Ovary (tissue), 9 donors: ENCODE results near the gene ZNF682. TPM values are rescaled to one million over a fixed set of nuclear protein-coding genes. Genes with fewer than 3 reads are reported as not detected.
"Not testable (repeated sequence)": the region's sequence is repeated elsewhere in the genome, so short reads cannot be mapped to it uniquely, and the experiment has no call there.

Experiments
- DNase-seq, 5 donors: peaks; one replicate each; pipeline ENCODE4 v3.0.0-alpha.2; 2019 to 2020
- H3K27ac ChIP-seq, 2 donors: fragments of 200-600 bp; one replicate each; pipeline versions ENCODE4 v1.5.1 to v1.8.0; 2019 to 2022
- H3K27me3 ChIP-seq: fragments of 200-600 bp; one replicate; pipeline ENCODE4 v1.8.0; 2022
- H3K36me3 ChIP-seq: fragments of 200-600 bp; sonication (generic); one replicate; pipeline ENCODE4 v1.5.1; 2019
- H3K4me1 ChIP-seq: one replicate; pipeline ENCODE4 v1.8.1; 2013; ENCODE audit warnings: mild to moderate bottlenecking, moderate library complexity; ENCODE audit not compliant: insufficient read depth
- H3K4me3 ChIP-seq: fragments of 200-600 bp; sonication (generic); one replicate; pipeline ENCODE4 v1.5.1; 2017
- H3K9me3 ChIP-seq, 2 donors: fragments of 200-600 bp in 1 of 2; sonication (generic) in 1 of 2; one replicate each; pipeline versions ENCODE4 v1.5.1 to v1.8.1; 2013 to 2019; ENCODE audit warnings: mild to moderate bottlenecking in 1 of 2, moderate library complexity in 1 of 2
- CTCF ChIP-seq, 3 donors: fragments of 450-650 bp in 2 of 3; fragments of 200-600 bp in 1 of 3; IDR thresholded peaks; one replicate each; pipeline versions ENCODE4 v1.5.1 to v1.8.0; 2016 to 2022; ENCODE audit warnings: antibody characterized with exemption in 3 of 3, mild to moderate bottlenecking in 1 of 3
- EP300 ChIP-seq: sonication (generic); formaldehyde crosslinking; IDR thresholded peaks from one replicate; pipeline ENCODE4 v1.6.1; 2017; ENCODE audit warnings: antibody characterized with exemption
- POLR2A ChIP-seq: fragments of 450-650 bp; IDR thresholded peaks from one replicate; pipeline ENCODE4 v1.6.1; 2017; ENCODE audit warnings: antibody characterized with exemption, mild to moderate bottlenecking, moderate library complexity
- WGBS, 3 donors: extraction: QIAGEN DNeasy Blood & Tissue Kit in 1 of 3; methylation state at CpG; one replicate each; pipeline versions ENCODE4 v1.1.5 to v1.1.7; 2013 to 2017; 5-methylcytosine and 5-hydroxymethylcytosine counted together
- intact Hi-C, 4 donors: fragments of 100-400 bp; cut with DNase I; formaldehyde crosslinking; loops; one replicate each; pipeline versions ENCODE4 v1.11.0 to v1.15.1; 2022 to 2023
- polyA plus RNA-seq, 2 donors: library from polyadenylated mRNA; stranded (reverse); fragments of 200-250 nt in 1 of 2; fragments of 350-450 nt in 1 of 2; fragmentation: Illumina TruSeq in 1 of 2; extraction: RNeasy Lipid Tissue Mini Kit (QIAGEN cat#74804) in 1 of 2; gene quantifications; one replicate each; pipeline ENCODE4 v1.2.3, GENCODE V29; 2013 to 2014
- total RNA-seq, 7 donors: library from RNA; depleted of rRNA in 2 of 7; stranded (reverse); fragments of >200 nt in 2 of 7; fragmentation: NEBNext Ultra II Directional in 3 of 7; extraction: Animal tissue kit (Norgen Biotek cat#: 25700) in 3 of 7; gene quantifications; one replicate each; pipeline versions ENCODE4 v1.1.0 to v1.2.4, GENCODE V29; 2016 to 2023
- donor health status: DM: no; HTN: no; CAD: no; lungs with moderate emphysema.
- donor health status: DM: no; HTN: no; CAD: no.
- donor health status: Bipolar disorder and iron deficiency.
- donor health status: DM: yes; HTN: yes; CAD: no.
- donor health status: DM: no; HTN: no; CAD: no.
- donor health status: DM: yes; HTN: yes; CAD: no.

ZNF682 gene
- total and polyA plus RNA-seq, 9 donors, result 1.4 to 7.6 (median 3.6) TPM

- H3K27me3 ChIP-seq, result no peaks in the 10 kb centered on the region
- intact Hi-C loops, result no loop called here
- WGBS, 3 donors, result 0 to 1% (median 0%) methylated on average over 19 of the region's 19 CpGs
- H3K4me1 ChIP-seq, result peaks cover 3% of the 10 kb centered on the region
- H3K9me3 ChIP-seq, result no peaks in the 10 kb centered on the region
- H3K36me3 ChIP-seq, result no peaks in the 10 kb centered on the region
- H3K27ac ChIP-seq, result no peak overlapping the region
- TF ChIP-seq POLR2A, result no peak
- TF ChIP-seq CTCF (IDR thresholded peaks at IDR 0.05), result no peak
- no peak for TF ChIP-seq EP300
- peak overlapping the region; percentile 69 for H3K4me3 ChIP-seq
- DNase-seq, result peak; percentile 28 to 57 (median 47)
These were observed 39.3 kb upstream of the ZNF682 start for GRCh38 chr19:20078581-20079031.

- H3K27ac ChIP-seq, result peak within 1 kb of the TSS in 1 of 2 donors; percentile 13
- intact Hi-C loops, result no loop called here
- WGBS, 3 donors, result 0 to 2% (median 1%) methylated on average over 26 to 28 of the region's 28 CpGs
These were observed 38.6 kb upstream of the ZNF682 start, which contains the start of gene ZNF90 for GRCh38 chr19:20077791-20078463. Gene ZNF90, plus strand, starts transcription at chr19:20078000. Its CDS starts 133 bp downstream, at chr19:20078133.

GRCh38 chr19:20072936-20073335, 33.6 kb upstream of the ZNF682 start:
- Histone ChIP-seq H3K27me3 (no peaks in the 10 kb centered on the region), H3K36me3 (no peaks in the 10 kb centered on the region), H3K4me3 (no peak overlapping the region), H3K27ac (no peak overlapping the region), H3K9me3 (no peaks in the 10 kb centered on the region), H3K4me1 (no peaks in the 10 kb centered on the region)
- TF ChIP-seq EP300 (no peak), CTCF (IDR thresholded peaks at IDR 0.05) (no peak)
- WGBS, 3 donors, result 79 to 97% (median 90%) methylated on average over 5 of the region's 5 CpGs
- intact Hi-C loops, result no loop called here
- DNase-seq, result no peak

More at GRCh38 chr19:20077791-20078463, 38.6 kb upstream of the ZNF682 start, which contains the start of gene ZNF90:
- TF ChIP-seq CTCF (IDR thresholded peaks at IDR 0.05) (no peak), EP300 (no peak), POLR2A (no peak)
- DNase-seq, result peak; percentile 94 to 98 (median 97)
- peaks cover 3% of the 10 kb centered on the region for H3K4me1 ChIP-seq
- no peaks in the 10 kb centered on the region for H3K27me3 ChIP-seq
- no peaks in the 10 kb centered on the region for H3K9me3 ChIP-seq
- no peaks in the 10 kb centered on the region for H3K36me3 ChIP-seq
- H3K4me3 ChIP-seq, result peak within 1 kb of the TSS; percentile 69

GRCh38 chr19:20070691-20071090, 31.4 kb upstream of the ZNF682 start:
- DNase-seq, result no peak
- Histone ChIP-seq H3K9me3 (no peaks in the 10 kb centered on the region), H3K27me3 (no peaks in the 10 kb centered on the region), H3K27ac (no peak overlapping the region), H3K36me3 (no peaks in the 10 kb centered on the region), H3K4me1 (no peaks in the 10 kb centered on the region), H3K4me3 (no peak overlapping the region)
- WGBS, 3 donors, result 64 to 74% (median 68%) methylated on average over 2 of the region's 2 CpGs
- intact Hi-C loops, result no loop called here
- no peak for TF ChIP-seq POLR2A
- TF ChIP-seq EP300, result no peak
- TF ChIP-seq CTCF (IDR thresholded peaks at IDR 0.05), result no peak

GRCh38 chr19:20068559-20068958, 29.3 kb upstream of the ZNF682 start:
- WGBS, 3 donors, result 24 to 37% (median 30%) methylated on average over 7 of the region's 7 CpGs

More at GRCh38 chr19:20068559-20068958, 29.3 kb upstream of the ZNF682 start:
- intact Hi-C loops, H3K36me3 ChIP-seq, DNase-seq, H3K9me3 ChIP-seq, H3K27me3 ChIP-seq, H3K4me1 ChIP-seq, H3K4me3 ChIP-seq, H3K27ac ChIP-seq: not testable (repeated sequence)
